Glomerular visceral epithelial cell (primary cell): Measurements from ENCODE around the gene PAK4.
"Not testable (repeated sequence)": the region's sequence is repeated elsewhere in the genome, so short reads cannot be mapped to it uniquely, and the experiment has no call there.

Source experiments
- DNase-seq: peaks from one replicate; pipeline ENCODE4 v3.0.0-alpha.2; 2016; ENCODE audit errors: extremely low spot score

PAK4 gene

GRCh38 chr19:39100500-39101166 lies 25.0 kb upstream of the PAK4 start:
- DNase-seq = no peak

- no peak for DNase-seq
These were observed 22.4 kb upstream of the PAK4 start for GRCh38 chr19:39103151-39103550.

GRCh38 chr19:39104186-39104596 lies 21.4 kb upstream of the PAK4 start:
- DNase-seq = no peak

- DNase-seq = no peak
These were observed 19.4 kb upstream of the PAK4 start for GRCh38 chr19:39106194-39106593.

GRCh38 chr19:39109641-39110040 lies 15.9 kb upstream of the PAK4 start:
- no peak for DNase-seq

- DNase-seq = peak; percentile 63
These were observed 15.2 kb upstream of the PAK4 start for GRCh38 chr19:39110263-39110967.

- peak; percentile 39 for DNase-seq
These were observed 13.9 kb upstream of the PAK4 start for GRCh38 chr19:39111593-39112199.

GRCh38 chr19:39112338-39112890 lies 13.2 kb upstream of the PAK4 start:
- peak; percentile 83 for DNase-seq

GRCh38 chr19:39113199-39113598 lies 12.4 kb upstream of the PAK4 start:
- DNase-seq = no peak

- DNase-seq = no peak
These were observed 10.3 kb upstream of the PAK4 start for GRCh38 chr19:39115105-39115847.

GRCh38 chr19:39117023-39117422 lies 8.6 kb upstream of the PAK4 start:
- DNase-seq = not testable (repeated sequence)

GRCh38 chr19:39119830-39120229 lies 5.8 kb upstream of the PAK4 start:
- no peak for DNase-seq

GRCh38 chr19:39122934-39123731 lies 2.5 kb upstream of the PAK4 start:
- DNase-seq = no peak

GRCh38 chr19:39124136-39124764 lies 1.3 kb upstream of the PAK4 start:
- no peak for DNase-seq

GRCh38 chr19:39125199-39125553 lies 410 bp upstream of the PAK4 start:
- DNase-seq = no peak

- DNase-seq = peak; percentile 84
These were observed 964 bp downstream of the PAK4 start for GRCh38 chr19:39126312-39127187.

GRCh38 chr19:39127812-39128515 lies 2.4 kb downstream of the PAK4 start:
- DNase-seq = no peak

GRCh38 chr19:39128516-39129079 lies 3.0 kb downstream of the PAK4 start:
- no peak for DNase-seq

- DNase-seq = no peak
These were observed 3.5 kb downstream of the PAK4 start for GRCh38 chr19:39129116-39129515.
